Hematopoietic multipotent progenitor cell (in vitro differentiated cells): Measurements from ENCODE around the gene SLC19A1. TPM values are rescaled to one million over a fixed set of nuclear protein-coding genes. Genes with fewer than 3 reads are reported as not detected.
A peak's percentile ranks its signal among the peaks of the same experiment; 100 is the strongest.

ENCODE experiments used
- DNase-seq, 3 donors: peaks; one replicate each; pipeline ENCODE4 v3.0.0-alpha.2; 2011 to 2015; ENCODE audit warnings: low read depth in 2 of 3, low spot score in 2 of 3
- total RNA-seq: library from RNA; depleted of rRNA; stranded (reverse); fragments of >200 nt; gene quantifications from one replicate; pipeline ENCODE4 v1.2.3, GENCODE V29; 2012

Gene SLC19A1
- total RNA-seq, result 24.0 TPM

DNA sequence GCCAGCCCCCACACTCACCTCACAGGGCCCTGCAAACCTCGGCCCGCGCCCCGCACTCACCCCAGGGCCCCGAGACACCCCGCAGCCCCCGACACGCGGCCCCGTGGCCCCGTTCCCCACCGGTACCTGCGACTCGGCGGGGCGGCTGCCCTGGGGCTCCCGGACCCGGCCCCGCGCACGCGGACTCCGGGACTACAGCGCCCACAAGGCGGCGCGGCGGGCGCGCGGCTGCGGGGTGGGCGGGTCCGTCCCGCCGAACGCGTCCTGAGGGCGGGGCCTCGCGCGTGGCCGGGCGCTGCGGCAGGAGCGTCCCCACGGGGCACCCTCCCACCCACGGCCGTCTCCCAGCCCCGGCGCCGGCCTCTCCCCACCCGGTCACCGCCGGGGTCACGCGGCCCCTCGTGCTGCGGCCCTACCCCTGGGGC, at the start of gene SLC19A1:
SLC19A1 (minus strand) TSS at position 199 of the 425 bp plus-strand sequence. CDS start 4,481 bp downstream, outside the sequence.
- DNase-seq, result peak; percentile 56 to 70 (median 60)

DNA sequence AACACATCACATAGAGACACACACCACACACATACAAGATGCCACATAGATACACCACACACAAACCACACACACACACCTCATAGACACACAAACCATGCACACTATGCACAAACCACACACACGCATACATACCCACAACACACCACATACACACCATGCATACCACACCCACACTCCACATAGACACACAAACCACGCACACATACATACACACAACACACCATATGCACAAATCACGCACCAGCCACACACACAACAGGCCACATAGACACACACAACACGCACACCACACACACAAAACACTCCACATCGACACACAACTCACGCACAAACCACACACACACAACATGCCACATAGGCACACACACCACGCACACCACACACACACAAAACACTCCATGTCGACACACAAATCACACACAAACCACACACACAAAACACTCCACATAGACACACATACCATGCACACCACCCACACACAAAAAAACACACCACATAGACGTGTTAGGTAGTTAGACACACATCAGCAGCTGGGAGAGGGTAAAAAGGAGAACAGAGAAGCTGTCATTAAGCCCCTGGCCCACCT, 49.5 kb upstream of the SLC19A1 start:
- DNase-seq, result no peak

DNA sequence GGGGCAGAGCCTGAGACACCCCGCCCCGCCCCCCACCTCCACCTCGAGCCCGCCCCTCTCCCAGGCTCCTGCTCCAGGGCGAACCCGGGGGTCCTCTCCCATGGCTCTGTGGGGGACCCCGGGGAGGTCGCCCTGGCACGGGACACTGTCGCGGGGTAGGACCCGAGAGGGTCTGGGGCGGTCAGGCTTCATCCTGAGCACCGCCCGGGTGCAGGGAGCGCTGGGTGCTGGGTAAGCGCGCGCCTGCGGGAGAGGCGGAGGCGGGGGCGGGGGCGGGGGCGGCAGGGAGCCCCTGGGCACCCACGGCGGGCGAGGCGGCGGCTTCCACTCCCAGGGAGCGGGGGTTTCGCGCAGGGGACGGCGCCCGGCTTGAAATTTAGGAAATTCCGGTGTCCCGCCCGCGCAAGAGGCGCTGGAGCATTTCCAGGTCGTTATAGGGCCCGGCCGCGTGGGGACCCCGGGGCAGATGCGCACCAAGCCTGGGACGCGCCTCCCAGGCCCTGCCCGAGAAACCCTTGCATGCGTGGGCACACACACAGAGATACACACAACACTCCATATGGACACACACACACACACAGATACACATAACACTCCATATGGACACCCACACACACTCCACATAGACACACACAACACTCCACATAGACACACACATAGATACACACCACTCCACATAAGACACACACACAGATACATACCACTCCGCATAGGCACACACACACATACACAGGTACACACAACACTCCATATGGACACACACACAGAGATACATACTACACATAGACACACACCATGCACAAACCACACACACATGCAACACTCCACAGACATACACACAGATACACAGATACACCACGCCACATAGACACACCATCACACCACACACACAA, 48.7 kb upstream of the SLC19A1 start:
- DNase-seq, result peak; percentile 26 to 63 (median 36)

DNA sequence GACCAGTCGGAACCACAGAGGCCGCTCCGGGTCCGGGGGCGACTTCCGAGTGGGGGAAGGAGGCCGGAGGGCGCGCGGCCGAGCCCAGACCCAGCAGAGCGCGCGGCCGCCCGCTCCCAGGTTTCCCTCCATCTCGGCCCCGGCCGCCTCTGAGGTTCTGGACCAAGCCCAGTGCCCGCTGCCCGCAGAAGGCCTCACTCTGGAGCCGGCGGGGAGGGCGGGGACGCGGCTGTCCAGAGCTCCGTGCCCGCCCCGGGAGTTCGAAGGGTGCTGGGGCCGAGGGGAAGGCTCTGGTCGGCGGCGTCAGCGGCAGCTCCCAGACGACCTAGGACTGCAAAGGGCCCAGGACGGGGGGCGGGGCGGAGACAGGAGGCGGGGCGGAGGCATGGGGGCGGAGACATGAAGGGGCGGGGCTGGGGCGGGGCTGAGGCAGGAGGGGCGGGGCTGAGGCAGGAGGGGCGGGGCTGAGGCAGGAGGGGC, 48.0 kb upstream of the SLC19A1 start:
- peak in 2 of 3 donors; percentile 65 to 68 for DNase-seq

DNA sequence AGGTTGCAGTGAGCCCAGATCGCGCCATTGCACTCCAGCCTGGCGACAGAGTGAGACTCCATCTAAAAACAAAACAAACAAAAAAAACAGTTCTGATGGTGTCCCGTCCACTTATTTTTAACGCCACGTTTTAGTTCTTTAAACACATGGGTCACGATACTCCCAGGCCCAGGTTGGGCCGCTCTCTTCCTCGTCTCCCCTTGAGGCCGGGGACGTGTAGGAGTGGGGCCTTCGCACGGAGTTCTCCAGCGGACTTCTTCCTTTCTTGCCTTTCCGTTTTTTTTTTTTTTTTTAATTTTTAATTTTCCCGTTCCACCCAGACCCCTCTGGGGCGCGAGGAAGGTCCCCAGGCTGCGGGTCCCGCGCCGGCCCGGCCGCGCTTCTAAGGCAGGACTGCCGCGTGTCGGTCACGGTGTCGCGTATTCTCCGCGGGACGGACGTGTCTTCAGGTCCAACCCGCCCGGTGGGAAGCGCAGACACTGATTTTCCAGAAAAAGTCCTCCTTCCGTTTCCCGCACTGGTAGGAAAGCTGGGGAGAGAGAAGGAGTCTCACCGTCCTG, 47.5 kb upstream of the SLC19A1 start:
- no peak for DNase-seq

DNA sequence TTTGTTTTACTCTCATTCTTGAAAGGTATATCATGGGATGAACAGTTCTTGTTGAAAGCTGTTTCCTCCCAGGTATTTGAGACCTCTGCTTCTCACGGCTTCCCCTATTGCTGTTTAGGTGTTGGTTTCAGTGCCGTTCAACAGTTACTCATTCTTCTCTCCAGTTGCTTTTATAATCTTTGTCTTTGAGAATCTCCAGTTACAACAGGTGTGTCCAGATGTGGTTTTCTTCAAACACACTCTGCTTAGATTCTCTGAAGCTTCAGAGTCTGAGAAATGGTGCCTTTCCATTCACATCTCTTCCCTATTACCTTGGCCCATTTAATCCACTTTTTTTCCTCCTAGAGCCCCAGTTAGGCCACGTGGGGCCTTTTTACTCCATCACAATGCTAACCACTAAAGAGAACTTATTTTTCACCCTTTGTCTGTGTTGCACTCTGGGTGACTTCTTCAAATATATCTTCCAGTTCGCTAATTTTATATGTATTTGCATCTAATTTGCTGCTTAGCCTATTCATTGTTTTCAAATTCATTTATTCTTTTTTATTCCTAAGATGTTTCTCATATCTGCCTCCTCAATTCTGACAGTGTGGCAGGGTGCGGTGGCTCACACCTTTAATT, 46.7 kb upstream of the SLC19A1 start:
- DNase-seq, result no peak

DNA sequence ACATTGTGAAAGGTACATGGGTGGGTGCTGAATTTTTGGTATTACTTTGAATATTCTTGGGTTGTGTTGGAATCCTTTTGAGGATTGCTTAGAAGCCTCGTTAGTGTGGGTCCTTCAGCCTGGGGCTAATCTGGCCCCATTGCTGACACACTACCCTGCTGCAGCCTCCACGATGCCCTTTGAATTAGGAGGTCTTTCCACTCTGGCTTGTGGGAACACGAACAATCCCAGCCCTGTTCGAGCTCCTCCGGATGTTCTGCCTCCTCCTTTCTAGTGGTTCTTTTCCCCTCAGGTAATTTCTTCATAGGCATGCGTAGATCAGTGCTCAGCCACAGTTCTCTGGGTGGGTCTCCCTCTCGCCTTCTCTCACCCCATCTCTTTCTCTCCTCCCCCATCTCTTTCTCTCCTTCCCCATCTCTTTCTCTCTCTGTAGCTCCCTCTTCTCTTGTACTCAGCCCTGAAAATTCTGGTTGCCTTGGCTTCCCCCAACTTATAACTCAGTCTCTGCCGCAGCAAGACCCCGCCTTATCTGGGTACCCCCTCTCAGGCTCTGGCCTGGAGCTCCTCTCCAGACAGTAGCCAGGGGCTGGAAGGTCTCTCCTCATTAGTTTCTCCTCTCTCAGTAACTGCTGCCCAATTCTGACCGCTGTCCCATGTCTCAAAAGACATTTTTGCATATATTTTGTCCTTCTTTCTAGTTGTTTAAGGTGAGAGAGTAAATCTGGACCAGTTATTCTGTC, 46.0 kb upstream of the SLC19A1 start:
- DNase-seq, result no peak

DNA sequence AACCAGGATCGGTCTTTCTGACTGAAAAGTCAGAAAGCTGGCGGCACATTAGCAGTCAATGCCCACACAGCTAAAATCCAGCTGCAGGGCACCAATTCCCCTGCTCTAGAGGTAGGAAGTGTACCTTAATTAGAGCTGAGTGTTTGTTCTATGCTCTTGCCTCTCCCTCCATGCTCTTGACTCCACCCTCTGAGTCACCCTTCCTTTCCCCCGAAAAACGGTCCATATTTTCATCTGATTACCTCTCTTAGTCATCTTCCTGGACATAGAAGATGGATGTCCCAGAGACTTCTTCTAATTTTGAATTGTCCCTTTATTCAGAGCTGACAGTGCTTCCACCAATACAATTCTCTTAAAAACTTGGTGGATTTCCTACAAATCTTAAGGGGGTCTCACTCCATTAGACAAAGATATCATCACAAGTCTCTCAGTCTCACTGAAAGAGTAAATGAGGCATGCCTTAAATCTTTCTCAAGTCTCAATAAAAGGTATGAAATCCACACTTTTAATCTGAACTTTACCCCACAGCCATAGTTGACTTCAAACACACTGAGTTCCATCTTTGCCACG, 44.1 kb upstream of the SLC19A1 start:
- DNase-seq, result no peak

DNA sequence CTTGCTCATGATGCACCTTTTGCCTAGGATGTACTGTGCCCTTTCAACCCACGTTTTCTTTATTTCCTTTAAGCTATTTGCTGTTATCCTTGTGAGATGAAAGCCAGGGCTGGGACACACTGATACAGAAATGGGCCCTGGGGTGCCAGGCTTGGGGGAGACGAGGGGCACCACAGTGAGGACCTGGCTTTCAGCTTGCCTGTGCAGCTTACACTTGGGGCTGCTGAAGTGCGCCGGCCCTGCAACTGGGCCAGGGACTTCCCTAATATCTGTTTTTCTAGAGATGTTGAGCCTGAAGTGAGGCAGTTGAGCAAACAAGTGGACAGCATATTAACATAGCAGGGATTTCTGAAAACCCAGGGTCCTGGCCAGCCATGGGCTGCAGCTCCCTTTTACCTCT, 42.5 kb upstream of the SLC19A1 start:
- no peak for DNase-seq

DNA sequence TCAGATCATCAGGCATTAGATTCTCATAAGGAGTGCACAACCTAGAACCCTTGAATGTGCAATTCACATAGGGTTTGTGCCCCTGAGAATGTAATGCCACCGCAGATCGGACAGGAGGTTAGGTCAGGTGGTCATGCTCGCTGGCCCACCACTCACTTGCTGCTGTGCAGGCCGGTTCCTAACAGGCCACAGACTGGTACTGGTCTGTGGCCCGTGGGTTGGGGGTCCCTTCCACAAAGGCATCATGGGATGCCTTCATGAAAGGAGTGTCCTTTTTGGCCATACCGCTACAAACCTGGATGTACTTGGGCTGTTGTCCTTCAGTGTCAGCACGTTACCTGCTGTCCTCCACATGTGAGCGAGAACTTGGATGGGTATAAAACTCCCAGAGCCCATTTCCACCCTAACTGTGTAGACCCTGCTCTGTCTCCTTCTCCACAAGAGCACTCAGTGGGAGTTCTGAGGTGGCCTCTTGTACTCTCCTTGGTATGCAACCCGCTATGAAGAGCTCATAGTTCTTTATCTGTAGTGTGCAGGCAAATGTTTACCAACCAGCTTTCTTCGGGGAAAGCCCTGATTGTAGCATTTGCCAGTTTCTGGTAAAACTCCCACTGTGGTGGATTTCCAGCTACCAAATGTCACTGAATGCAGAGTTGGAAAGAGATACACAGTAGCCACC, 41.7 kb upstream of the SLC19A1 start:
- DNase-seq, result no peak

DNA sequence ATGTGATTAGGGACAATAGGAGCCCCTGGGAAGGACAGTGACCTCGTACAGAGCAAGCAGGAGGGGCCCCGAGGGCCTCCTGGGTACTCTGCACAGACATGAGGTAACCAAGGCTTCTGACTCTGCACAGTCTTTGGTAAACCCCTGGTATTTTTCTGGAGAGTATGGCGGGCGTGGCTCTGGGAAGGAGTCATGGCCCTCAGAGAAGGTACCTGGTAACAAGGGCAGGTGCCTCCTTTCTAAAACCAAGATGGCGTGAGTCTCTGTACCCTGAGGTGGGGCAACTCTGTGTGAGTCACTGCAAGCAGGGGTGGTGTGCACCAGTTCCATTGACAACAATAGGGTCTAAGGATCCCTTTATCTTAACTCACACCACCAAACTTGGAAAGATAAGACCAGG, 39.9 kb upstream of the SLC19A1 start:
- DNase-seq, result no peak

DNA sequence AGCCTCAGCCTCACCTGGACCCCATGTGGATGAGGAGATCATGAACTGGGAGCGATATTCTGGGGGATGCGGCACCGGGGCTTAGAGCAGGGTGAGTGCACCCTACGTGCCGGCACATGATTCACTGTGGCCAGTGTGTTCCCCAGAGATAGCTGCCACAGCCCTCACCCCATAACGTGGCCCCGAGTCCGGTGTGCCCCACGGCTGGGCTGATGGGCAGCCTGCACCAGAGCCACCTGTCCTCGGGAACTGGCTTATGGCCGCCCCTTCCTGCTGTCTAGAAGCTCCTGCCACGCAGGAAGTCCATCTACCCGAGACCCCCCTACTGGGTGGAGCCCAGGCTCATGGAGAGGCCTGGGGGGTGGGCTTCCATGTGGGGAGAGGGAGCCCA, 39.1 kb upstream of the SLC19A1 start:
- no peak for DNase-seq

DNA sequence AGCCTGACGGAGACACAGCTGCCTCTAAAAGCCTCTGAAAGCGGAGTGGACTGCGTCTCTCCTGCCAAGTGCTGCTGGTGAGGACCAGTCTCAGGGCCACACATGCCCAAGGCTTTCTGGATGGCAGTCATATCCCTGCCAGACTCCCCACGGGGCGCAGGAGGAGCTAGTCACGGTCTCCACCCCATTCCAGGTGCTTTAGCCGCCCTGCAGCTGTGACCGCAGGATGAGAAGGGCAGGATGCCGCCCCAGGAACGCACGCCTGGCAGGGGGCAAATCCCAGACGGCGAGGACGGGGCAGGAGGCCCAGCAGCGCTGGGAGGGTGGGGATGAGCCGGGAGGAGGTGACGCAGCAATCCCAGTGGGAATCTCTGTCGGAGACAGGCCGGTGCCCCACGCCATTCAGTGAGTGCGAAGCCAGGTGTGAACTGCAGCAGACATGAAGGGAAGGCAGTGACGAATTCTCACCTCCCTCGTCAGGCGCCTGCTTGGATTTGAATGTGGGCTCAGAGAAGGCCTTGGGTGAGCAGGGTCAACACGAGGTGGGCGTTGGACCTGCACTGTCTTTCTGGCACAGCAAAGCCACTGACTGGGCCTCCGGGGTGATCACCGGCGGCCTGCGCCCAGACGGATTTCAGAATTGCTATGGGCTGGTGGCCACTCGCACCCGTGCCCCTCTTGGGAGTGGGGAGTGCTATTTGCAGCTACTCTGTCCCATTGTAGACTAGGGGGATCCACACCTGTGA, 38.5 kb upstream of the SLC19A1 start:
- no peak for DNase-seq

DNA sequence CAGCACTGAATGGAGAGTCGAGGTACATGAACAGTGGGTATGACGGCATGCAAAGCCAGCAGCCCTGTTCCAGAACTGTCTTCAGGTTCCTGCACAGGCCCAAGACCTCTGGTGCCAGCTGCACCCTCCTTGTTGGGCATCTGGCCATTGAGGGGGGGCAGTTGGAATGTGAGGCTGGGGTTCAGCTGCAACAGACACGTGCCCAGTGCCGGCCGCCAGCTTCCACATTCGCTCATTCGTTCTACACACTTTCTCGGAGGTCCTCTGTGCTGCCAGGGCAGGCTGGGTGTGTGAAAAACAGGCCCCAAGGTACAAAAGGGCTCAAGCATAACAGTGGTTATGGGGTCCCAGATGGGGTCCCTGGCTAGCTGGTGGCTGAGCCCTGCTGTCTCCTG, 37.9 kb upstream of the SLC19A1 start:
- DNase-seq, result no peak

DNA sequence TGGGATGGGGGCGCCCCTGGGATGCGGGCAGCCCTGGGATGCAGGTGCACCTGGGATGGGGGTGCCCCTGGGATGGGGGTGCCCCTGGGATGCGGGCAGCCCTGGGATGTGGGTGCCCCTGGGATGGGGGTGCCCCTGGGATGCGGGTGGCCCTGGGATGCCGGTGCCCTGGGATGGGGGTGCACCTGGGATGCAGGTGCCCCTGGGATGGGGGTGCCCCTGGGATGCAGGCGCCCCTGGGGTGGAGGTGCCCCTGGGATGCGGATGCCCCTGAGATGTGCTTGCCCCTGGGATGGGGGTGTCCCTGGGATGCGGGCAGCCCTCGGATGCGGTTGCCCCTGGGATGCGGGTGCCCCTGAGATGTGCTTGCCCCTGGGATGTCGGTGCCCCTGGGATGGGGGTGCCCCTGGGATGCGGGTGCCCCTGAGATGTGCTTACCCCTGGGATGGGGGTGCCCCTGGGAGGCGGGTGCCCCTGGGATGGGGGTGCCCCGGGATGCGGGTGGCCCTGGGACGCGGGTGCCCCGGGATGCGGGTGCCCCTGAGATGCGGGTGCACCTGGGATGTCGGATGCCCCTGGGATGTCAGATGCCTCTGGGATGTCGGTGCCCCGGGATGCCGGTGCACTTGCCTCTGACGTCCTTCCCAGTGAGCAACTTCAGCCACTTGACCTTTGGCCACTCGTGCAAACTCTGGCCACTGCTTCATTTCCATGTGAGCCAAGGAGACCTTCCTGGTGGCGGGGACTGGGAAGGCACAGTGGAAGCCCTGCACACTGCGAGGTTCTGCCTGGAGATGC, 37.3 kb upstream of the SLC19A1 start:
- no peak for DNase-seq

DNA sequence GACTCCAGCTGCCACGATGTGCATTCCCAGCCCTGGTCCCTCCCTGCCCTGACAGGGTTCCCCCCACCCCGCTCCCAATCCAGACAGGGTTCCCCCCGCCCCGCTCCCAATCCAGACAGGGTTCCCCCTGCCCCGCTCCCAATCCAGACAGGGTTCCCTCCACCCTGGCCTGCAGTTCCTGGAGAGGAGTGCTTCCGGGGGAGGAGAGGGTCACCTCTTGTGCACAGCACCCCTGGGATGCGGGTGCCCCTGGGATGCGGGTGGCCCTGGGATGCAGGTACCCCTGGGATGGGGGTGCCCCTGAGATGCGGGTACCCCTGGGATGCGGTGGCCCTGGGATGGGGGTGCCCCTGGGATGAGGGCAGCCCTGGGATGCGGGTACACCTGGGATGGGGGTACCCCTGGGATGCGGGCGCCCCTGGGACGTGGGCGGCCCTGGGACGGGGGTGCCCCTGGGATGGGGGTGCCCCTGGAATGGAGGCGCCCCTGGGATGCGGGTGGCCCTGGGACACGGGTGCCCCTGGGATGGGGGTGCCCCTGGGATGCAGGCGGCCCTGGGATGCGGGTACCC, 36.7 kb upstream of the SLC19A1 start:
- DNase-seq, result no peak

DNA sequence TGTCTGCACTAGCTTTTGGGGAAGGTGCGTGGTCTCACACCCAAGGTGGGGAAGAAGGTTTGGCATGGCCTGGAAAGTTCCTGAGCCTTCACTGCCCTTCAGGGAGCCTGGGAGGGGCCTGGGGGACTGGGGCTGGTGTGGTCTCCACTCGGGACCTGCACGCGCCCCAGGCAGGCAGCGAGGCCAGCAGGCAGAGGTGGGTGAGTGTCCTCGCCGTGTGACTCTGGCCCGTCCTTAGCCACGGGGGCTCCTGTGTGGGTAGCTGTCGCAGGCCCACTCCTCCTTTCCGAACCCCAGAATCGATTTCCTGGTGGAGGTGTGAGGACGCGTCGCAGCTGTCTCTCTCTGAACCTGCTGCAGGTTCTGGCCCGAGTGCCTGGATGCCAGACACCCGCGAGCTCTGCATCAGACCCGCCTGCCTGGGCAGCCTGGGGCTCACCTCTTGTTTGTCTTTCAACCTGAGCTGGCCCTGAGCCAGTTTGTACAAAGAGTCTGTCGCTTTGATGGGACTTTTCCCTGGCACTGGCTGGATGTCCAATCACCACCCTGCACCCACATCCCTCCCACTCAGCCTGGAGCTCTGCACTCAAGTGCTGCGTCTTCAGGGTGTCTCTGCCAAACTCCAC, 36.0 kb upstream of the SLC19A1 start:
- no peak for DNase-seq
